HepG2 (cell line): Measurements from ENCODE around the gene OR2C1. TPM values are rescaled to one million over a fixed set of nuclear protein-coding genes. Genes with fewer than 3 reads are reported as not detected.

ENCODE experiments used
- ATAC-seq: fragments of 200-7000 bp; cut with Tn5 transposase; 3 replicates; pipeline ENCODE4 v1.9.1; 2020; ENCODE audit warnings: mild to moderate bottlenecking, moderate library complexity
- BruUV-seq: library from RNA; stranded (reverse); fragments of 400-500 nt; replicated peaks from 2 replicates; lab custom pipeline; 2021; lab: Mats Ljungman, UMichigan
- CTCF ChIA-PET: fragments of 300-600 bp; formaldehyde crosslinking; extraction: SDS; loops from one replicate; lab custom pipeline; 2021; ENCODE audit warnings: low total read pairs, inconsistent platforms, low intra/inter-chr PET ratio; lab: Yijun Ruan, JAX
- POLR2A ChIA-PET: fragments of 350-600 bp; sonication (Branson Sonifier 250); formaldehyde crosslinking; loops from one replicate; lab custom pipeline; 2020; ENCODE audit warnings: antibody characterized with exemption, inconsistent platforms; lab: Yijun Ruan, JAX
- DNase-seq: peaks from one replicate; pipeline ENCODE4 v3.0.0-alpha.2; 2015; ENCODE audit warnings: low spot score
- FAIRE-seq: peaks from 3 replicates; lab custom pipeline; 2011; peaks lifted over from hg19 to GRCh38; lab: Jason Lieb, UNC
- H2AFZ ChIP-seq: one replicate; pipeline ENCODE4 v1.6.1; 2011; ENCODE audit warnings: low read length, inconsistent platforms
- H3K27ac ChIP-seq: fragments of 300-600 bp; 3 replicates; pipeline ENCODE4 v1.8.0; 2011; ENCODE audit warnings: mixed run types, mild to moderate bottlenecking, mixed read lengths, low read length, inconsistent platforms; ENCODE audit not compliant: insufficient read depth; ENCODE audit errors: extremely low read length
- H3K27me3 ChIP-seq, 2 experiments: fragments of 200-600 bp in 1 of 2; 2 replicates in 1 of 2; 3 replicates in 1 of 2; pipeline versions ENCODE4 v1.6.0 to v1.8.0; 2011; ENCODE audit warnings: low read length in 2 of 2, mild to moderate bottlenecking in 2 of 2, moderate library complexity in 2 of 2, inconsistent platforms in 1 of 2; ENCODE audit not compliant: insufficient read depth in 2 of 2, control insufficient read depth in 1 of 2
- H3K36me3 ChIP-seq, 2 experiments: fragments of 200-600 bp in 1 of 2; replicated peaks in 1 of 2; 2 replicates in 1 of 2; 3 replicates in 1 of 2; pipeline versions ENCODE4 v1.5.1 to v1.8.0; 2011; ENCODE audit warnings: low read length in 2 of 2, inconsistent platforms in 1 of 2; ENCODE audit not compliant: insufficient read depth in 2 of 2, control insufficient read depth in 1 of 2
- H3K4me1 ChIP-seq: 2 replicates; pipeline ENCODE4 v1.5.1; 2012; ENCODE audit warnings: low read length, inconsistent platforms; ENCODE audit not compliant: insufficient read depth
- H3K4me2 ChIP-seq: 2 replicates; pipeline ENCODE4 v1.6.0; 2011; ENCODE audit warnings: low read depth, low read length, inconsistent platforms
- H3K4me3 ChIP-seq, 3 experiments: fragments of 200-600 bp in 1 of 3; sonication (generic), shearing (Covaris generic) in 1 of 3; replicated peaks in 1 of 3; 2 replicates each; pipeline ENCODE4 v1.5.1; 2011 to 2016; ENCODE audit warnings: low read length in 3 of 3, inconsistent platforms in 2 of 3, low read depth in 2 of 3, mild to moderate bottlenecking in 2 of 3, control low read depth in 1 of 3, mixed read lengths in 1 of 3; ENCODE audit not compliant: insufficient read depth in 1 of 3
- H3K79me2 ChIP-seq: one replicate; pipeline ENCODE4 v1.6.1; 2011; ENCODE audit warnings: low read length, inconsistent platforms; ENCODE audit not compliant: insufficient read depth
- H3K9ac ChIP-seq: 2 replicates; pipeline ENCODE4 v1.6.0; 2011; ENCODE audit warnings: mild to moderate bottlenecking, low read depth, low read length, inconsistent platforms; ENCODE audit not compliant: insufficient read depth
- H3K9me3 ChIP-seq: 2 replicates; pipeline ENCODE4 v1.5.1; 2012; ENCODE audit warnings: mild to moderate bottlenecking, low read length
- H4K20me1 ChIP-seq: 2 replicates; pipeline ENCODE4 v1.6.0; 2011; ENCODE audit warnings: inconsistent platforms, mild to moderate bottlenecking, low read length, moderate library complexity; ENCODE audit not compliant: insufficient read depth
- ARID2 ChIP-seq: sonication (generic); formaldehyde crosslinking; IDR thresholded peaks from 2 replicates; pipeline ENCODE4 v1.8.1; 2022; ENCODE audit warnings: mild to moderate bottlenecking, missing genetic modification reagents, borderline replicate concordance
- DZIP1 ChIP-seq: sonication (generic); formaldehyde crosslinking; IDR thresholded peaks from 2 replicates; pipeline ENCODE4 v1.5.0; 2020; ENCODE audit warnings: mild to moderate bottlenecking, missing genetic modification reagents
- SIX4 ChIP-seq: sonication (generic); formaldehyde crosslinking; IDR thresholded peaks from 2 replicates; pipeline ENCODE4 v1.4.0; 2020; ENCODE audit warnings: missing genetic modification reagents
- SRY ChIP-seq: sonication (generic); formaldehyde crosslinking; IDR thresholded peaks from 2 replicates; pipeline ENCODE4 v1.8.0; 2022; ENCODE audit warnings: mild to moderate bottlenecking, missing genetic modification reagents
- TBX3 ChIP-seq: fragments of 450-650 bp; IDR thresholded peaks from 2 replicates; pipeline ENCODE4 v1.6.1; 2017; ENCODE audit warnings: antibody characterized with exemption, mild to moderate bottlenecking, inconsistent platforms, borderline replicate concordance
- TMF1 ChIP-seq: sonication (generic); formaldehyde crosslinking; IDR thresholded peaks from 2 replicates; pipeline ENCODE4 v1.8.1; 2022; ENCODE audit warnings: low read depth, missing genetic modification reagents
- ZBTB42 ChIP-seq: sonication (generic); formaldehyde crosslinking; IDR thresholded peaks from 2 replicates; pipeline ENCODE4 v1.5.0; 2020; ENCODE audit warnings: mild to moderate bottlenecking, missing genetic modification reagents
- ZNF138 ChIP-seq: sonication (generic); formaldehyde crosslinking; IDR thresholded peaks from 2 replicates; pipeline ENCODE4 v1.5.0; 2020; ENCODE audit warnings: mild to moderate bottlenecking, low read depth, missing genetic modification reagents
- ZNF180 ChIP-seq: sonication (generic); formaldehyde crosslinking; IDR thresholded peaks from 2 replicates; pipeline ENCODE4 v1.4.0; 2020; ENCODE audit warnings: low read depth, missing genetic modification reagents, borderline replicate concordance
- ZNF225 ChIP-seq: sonication (generic); formaldehyde crosslinking; IDR thresholded peaks from 2 replicates; pipeline ENCODE4 v1.4.0; 2020; ENCODE audit warnings: mild to moderate bottlenecking, missing genetic modification reagents
- ZNF329 ChIP-seq: sonication (generic); formaldehyde crosslinking; IDR thresholded peaks from 2 replicates; pipeline ENCODE4 v1.9.0; 2021; ENCODE audit warnings: low read depth, mild to moderate bottlenecking, missing genetic modification reagents
- ZNF331 ChIP-seq: sonication (generic); formaldehyde crosslinking; IDR thresholded peaks from 2 replicates; pipeline ENCODE4 v1.4.0; 2020; ENCODE audit warnings: missing genetic modification reagents
- ZNF605 ChIP-seq: sonication (generic); formaldehyde crosslinking; IDR thresholded peaks from 2 replicates; pipeline ENCODE4 v1.8.0; 2022; ENCODE audit warnings: mild to moderate bottlenecking, missing genetic modification reagents
- WGBS: methylation state at CpG from one replicate; pipeline ENCODE4 v1.1.6; 2017; ENCODE audit warnings: low lambda C conversion rate; 5-methylcytosine and 5-hydroxymethylcytosine counted together
- in situ Hi-C: cut with HindIII; loops from 2 replicates; pipeline ENCODE4 v1.10.0; 2017; ENCODE audit warnings: low pct_unique_long_range_greater_than_20kb; ENCODE audit not compliant: extremely low pct_ligation_motif_present
- intact Hi-C: fragments of 100-400 bp; cut with micrococcal nuclease; formaldehyde crosslinking; loops from one replicate; pipeline ENCODE4 v1.10.0; 2022; ENCODE audit not compliant: unreplicated experiment
- polyA plus RNA-seq, 8 experiments: library from polyadenylated mRNA; depleted of rRNA in 3 of 8; stranded (reverse) in 7 of 8; unstranded in 1 of 8; fragments of >200 nt; fragmentation: Illumina TruSeq in 4 of 8; extraction: Trizol in 4 of 8; gene quantifications; 2 replicates each; pipeline versions ENCODE4 v1.2.1 to v1.2.3, GENCODE V29; 2011 to 2016; ENCODE audit warnings: low read depth in 4 of 8, missing spikeins in 1 of 8, mixed read lengths in 1 of 8; ENCODE audit not compliant: insufficient read depth in 1 of 8
- total RNA-seq, 5 experiments: library from RNA; depleted of rRNA; stranded (reverse); fragments of >200 nt; fragmentation: Illumina TruSeq; extraction: Trizol; gene quantifications; 2 replicates each; pipeline ENCODE4 v1.2.3, GENCODE V29; 2016; ENCODE audit warnings: low read depth in 1 of 5
- TF ChIP-seq, protein P1 (sequence below): sonication (generic); formaldehyde crosslinking; IDR thresholded peaks from 2 replicates; pipeline ENCODE4 v1.5.1; 2020; ENCODE audit warnings: mild to moderate bottlenecking, missing genetic modification reagents, moderate library complexity
- TF ChIP-seq, protein P2 (sequence below), 2 experiments: IDR thresholded peaks; 2 replicates each; pipeline ENCODE4 v1.6.1; 2011 to 2012; ENCODE audit warnings: low read length in 2 of 2, borderline replicate concordance in 1 of 2, low read depth in 1 of 2, mild to moderate bottlenecking in 1 of 2, moderate library complexity in 1 of 2
- TF ChIP-seq, protein P3 (sequence below): sonication (generic); formaldehyde crosslinking; IDR thresholded peaks from 2 replicates; pipeline ENCODE4 v1.4.0; 2020; ENCODE audit warnings: mild to moderate bottlenecking, missing genetic modification reagents

Gene OR2C1
- total and polyA plus RNA-seq, 2 of the 13 experiments (the other 11 are each of a cell fraction or from before 2014, with no cell fraction given): not detected

GRCh38 chr16:3356118-3356517 lies 429 bp downstream of the OR2C1 start (continued):
- no peak for TF ChIP-seq DZIP1 (CRISPR knock-in tag)

- ChIA-PET POLR2A (no interaction called here), CTCF (no interaction called here)
- FAIRE-seq: no peak
- H3K79me2 ChIP-seq: no peaks in the 10 kb centered on the region
- intact Hi-C loops: no loop called here
- no peak for DNase-seq
- no peaks in the 10 kb centered on the region for H3K9me3 ChIP-seq
- 0 out of 2 replicates have a peak, but pooled peaks cover 2% of the 10 kb centered on the region for H3K4me1 ChIP-seq
- no peaks in the 10 kb centered on the region for H4K20me1 ChIP-seq
- H3K27me3 ChIP-seq: peaks cover 2 to 16% of the 10 kb centered on the region in 2 experiments; a peak in 3 of 5 replicates
- no peaks in the 10 kb centered on the region for H3K36me3 ChIP-seq
- in situ Hi-C loops: no loop called here
- H3K27ac ChIP-seq: no peak overlapping the region
- H3K9ac ChIP-seq: no peak overlapping the region
- H3K4me3 ChIP-seq: no peak overlapping the region
- no peak overlapping the region for H2AFZ ChIP-seq
- no peak overlapping the region for H3K4me2 ChIP-seq
- no TSS peak for BruUV-seq
- 0% methylated on average over 1 of the region's 1 CpG for WGBS
- ATAC-seq: no peak
- TF ChIP-seq ZNF138 (CRISPR knock-in tag) (no peak), SIX4 (CRISPR knock-in tag) (no peak), ZNF605 (CRISPR knock-in tag) (no peak), ZNF225 (CRISPR knock-in tag) (no peak), ARID2 (CRISPR knock-in tag) (no peak), SRY (no peak), ZNF329 (CRISPR knock-in tag) (no peak), ZNF331 (CRISPR knock-in tag) (no peak), TBX3 (no peak), TMF1 (CRISPR knock-in tag) (no peak), ZBTB42 (CRISPR knock-in tag) (no peak), ZNF180 (no peak)
- TF ChIP-seq, protein P1, sequence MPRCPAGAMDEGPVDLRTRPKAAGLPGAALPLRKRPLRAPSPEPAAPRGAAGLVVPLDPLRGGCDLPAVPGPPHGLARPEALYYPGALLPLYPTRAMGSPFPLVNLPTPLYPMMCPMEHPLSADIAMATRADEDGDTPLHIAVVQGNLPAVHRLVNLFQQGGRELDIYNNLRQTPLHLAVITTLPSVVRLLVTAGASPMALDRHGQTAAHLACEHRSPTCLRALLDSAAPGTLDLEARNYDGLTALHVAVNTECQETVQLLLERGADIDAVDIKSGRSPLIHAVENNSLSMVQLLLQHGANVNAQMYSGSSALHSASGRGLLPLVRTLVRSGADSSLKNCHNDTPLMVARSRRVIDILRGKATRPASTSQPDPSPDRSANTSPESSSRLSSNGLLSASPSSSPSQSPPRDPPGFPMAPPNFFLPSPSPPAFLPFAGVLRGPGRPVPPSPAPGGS (CRISPR knock-in tag): no peak
- TF ChIP-seq, protein P2, sequence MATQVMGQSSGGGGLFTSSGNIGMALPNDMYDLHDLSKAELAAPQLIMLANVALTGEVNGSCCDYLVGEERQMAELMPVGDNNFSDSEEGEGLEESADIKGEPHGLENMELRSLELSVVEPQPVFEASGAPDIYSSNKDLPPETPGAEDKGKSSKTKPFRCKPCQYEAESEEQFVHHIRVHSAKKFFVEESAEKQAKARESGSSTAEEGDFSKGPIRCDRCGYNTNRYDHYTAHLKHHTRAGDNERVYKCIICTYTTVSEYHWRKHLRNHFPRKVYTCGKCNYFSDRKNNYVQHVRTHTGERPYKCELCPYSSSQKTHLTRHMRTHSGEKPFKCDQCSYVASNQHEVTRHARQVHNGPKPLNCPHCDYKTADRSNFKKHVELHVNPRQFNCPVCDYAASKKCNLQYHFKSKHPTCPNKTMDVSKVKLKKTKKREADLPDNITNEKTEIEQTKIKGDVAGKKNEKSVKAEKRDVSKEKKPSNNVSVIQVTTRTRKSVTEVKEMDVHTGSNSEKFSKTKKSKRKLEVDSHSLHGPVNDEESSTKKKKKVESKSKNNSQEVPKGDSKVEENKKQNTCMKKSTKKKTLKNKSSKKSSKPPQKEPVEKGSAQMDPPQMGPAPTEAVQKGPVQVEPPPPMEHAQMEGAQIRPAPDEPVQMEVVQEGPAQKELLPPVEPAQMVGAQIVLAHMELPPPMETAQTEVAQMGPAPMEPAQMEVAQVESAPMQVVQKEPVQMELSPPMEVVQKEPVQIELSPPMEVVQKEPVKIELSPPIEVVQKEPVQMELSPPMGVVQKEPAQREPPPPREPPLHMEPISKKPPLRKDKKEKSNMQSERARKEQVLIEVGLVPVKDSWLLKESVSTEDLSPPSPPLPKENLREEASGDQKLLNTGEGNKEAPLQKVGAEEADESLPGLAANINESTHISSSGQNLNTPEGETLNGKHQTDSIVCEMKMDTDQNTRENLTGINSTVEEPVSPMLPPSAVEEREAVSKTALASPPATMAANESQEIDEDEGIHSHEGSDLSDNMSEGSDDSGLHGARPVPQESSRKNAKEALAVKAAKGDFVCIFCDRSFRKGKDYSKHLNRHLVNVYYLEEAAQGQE (IDR thresholded peaks at IDR 0.05; ENCODE audit: borderline replicate concordance in 1 of 2, low read depth in 1 of 2, low read length in 2 of 2): no peak
- TF ChIP-seq, protein P3, sequence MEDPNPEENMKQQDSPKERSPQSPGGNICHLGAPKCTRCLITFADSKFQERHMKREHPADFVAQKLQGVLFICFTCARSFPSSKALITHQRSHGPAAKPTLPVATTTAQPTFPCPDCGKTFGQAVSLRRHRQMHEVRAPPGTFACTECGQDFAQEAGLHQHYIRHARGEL (CRISPR knock-in tag): no peak
Measured at GRCh38 chr16:3358871-3359270, 3.2 kb downstream of the OR2C1 start.
